NCI-H1436 treated with DMSO at 0.1 percent for 48 hours (cell line): ENCODE results near the gene ACKR3.

ENCODE experiments used
- DNase-seq: peaks from one replicate; lab custom pipeline; 2025; lab: John Stamatoyannopoulos, UW

ACKR3 gene

DNA sequence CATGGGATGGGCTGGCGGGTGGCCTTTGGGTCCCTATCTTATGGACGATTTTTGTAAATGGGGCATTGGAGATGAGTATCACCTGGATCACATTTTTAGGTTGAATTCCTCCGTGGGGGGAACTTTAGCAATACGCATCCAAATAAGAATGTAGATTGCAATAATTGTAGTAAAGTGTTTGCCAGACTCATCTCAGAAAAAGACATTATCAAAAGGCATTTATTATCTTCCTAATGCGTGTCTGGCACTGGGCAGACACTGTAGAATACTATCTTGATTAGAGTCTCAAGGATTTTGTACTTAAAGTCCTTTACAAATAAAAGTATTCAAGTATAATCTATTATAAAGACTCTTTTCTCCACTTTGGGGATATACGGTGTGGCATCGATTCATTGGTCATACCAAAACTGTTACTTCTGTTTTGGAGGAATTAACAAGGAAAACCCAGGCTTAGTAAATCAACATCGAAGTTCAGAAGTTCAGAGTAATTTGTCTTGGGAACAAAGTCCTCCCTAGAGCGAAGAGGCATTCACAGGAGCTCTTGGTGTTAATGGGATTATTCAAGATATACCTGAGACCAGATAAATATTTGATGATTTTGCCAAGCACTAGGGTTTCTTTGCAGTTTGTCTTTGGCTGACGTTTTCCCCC, 578 bp upstream of the ACKR3 start:
- DNase-seq, result no peak

- no peak for DNase-seq
Observed at GRCh38 chr2:236570081-236570868, 650 bp downstream of the ACKR3 start.

DNA sequence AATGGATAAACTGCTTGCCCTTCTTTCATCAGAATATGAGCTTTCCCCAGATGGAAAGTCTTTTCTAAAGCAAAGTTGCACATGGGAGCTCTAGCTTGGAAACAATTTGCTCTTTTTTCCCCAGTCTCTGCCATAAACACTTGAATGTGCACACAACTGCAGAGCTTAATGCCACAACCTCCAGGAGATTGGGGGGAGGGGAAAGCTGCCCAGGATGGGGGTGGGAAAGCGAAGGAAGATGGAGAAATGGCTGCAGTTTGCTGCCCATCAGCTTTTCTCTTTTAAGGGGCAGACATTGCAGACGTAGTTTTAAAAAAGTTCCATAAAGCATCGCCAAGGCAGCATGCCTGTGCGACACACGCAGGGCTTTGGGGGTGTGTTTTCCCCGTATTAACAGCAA, 1.5 kb downstream of the ACKR3 start:
- no peak for DNase-seq

DNA sequence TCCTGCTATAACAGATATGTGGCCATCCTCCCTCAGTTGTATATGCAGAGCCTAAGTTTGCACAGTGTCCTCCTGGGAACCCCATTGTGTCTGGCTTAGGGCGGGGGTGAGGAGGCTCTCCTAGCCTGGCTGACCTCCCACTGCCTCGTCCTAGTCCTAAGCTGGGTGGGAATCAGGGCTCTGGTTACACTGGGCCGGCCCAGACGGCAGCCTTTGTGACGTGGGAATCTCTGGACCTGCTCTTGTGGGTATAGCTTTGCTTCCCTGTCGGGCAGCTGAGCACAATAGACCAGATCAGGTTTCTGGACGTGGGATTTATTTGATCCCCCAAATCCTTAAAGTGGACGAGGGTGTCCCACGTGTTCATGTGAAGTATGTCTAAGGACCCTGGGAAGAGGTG, 2.9 kb downstream of the ACKR3 start:
- DNase-seq, result no peak

DNA sequence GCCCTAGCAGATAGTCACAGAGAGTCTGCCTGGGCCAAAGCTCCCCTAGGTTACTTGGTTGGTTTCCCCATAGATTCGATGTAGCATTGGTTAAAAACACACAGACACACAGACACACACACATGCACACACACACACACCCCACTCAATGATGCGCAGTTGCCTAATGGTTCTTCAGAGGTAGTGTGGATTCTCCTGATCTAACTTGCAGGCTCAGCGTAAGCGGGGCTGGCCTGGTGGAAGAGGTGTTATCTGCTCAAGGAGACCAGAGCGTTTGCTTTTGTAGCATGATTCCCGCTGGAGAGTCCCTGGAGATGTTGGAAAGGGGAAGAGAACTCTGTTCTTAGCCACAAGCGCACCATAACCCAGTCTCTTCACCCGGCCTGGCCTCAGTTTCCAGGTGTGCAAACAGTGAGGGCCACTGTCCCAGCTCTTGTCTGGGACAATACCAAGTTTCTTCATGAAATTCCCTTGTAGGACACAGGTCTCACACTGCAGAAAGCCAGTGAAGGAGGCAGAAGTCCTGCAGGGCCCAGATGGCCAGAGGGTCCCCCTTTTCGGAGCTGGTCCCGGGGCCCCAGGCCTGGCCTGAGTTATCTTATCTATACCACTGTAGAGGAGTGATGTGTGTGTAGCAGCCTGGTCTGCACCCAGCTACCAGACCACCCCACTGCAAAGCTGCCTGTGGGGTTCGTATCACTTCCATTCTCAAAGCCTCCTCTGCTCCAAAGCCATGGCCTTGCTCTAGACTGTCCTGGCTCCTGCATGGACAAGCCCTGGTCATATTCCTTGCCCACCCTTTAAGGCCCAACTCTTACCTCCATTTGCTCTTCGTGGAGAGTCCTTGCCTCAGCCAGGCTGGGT, 3.7 kb downstream of the ACKR3 start:
- no peak for DNase-seq

DNA sequence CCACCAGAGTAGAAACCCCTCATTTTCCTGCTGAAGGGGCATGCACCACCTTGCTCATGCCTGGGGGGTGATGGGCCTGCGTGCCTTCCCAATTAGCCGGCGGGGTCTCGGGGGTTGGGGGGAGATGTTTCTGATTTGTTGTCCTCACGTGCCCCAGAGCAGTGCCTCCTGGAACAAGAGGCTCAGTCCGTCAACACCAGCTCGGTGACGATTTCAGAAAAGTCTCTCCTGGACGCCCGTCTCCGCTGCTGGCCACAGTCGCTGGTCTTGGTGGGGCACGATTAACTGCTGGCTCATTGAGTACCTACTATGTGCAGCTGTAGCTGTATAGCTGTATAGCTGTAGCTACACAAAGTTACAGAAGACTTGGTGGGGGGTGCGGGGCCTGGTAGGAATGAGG, 4.4 kb downstream of the ACKR3 start:
- no peak for DNase-seq

DNA sequence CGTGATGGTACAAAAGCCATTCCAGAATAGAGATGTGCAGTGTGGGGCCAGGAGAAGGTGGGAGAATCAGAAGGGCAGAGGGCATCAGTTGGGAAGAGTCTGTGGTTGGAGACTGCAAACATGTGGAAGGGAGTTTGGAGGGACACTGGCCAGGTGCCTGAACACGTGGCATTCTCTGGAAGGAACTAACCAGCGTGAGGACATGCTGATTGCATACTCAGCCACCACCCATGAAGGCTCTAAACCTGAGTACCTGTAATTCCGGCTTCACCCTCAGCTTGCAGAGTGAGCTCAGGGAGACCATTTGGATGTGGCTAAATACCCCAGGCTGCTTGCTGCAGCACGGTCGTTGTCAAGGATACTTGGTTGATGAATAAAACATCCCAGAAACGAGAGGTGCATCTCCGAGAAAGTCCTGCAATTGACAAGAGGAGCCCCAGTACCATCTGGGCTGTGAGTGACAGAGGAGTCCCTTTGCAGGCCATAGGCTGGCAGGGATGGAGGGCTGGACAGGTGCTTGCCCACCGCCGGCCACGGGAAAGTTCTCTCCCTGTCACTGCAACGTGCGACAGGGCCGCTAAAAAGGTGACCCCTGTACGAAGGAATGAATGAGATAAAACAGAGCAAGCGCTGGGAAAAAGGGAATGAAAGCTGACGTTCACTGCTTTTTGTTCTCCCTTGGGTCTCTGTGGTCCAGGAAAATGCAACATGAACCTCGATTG, 5.0 kb downstream of the ACKR3 start:
- DNase-seq, result no peak

GRCh38 chr2:236575510-236575909, 5.9 kb downstream of the ACKR3 start:
- DNase-seq, result no peak

- DNase-seq, result no peak
Observed at GRCh38 chr2:236576087-236576486, 6.5 kb downstream of the ACKR3 start.

- DNase-seq, result no peak
Observed at GRCh38 chr2:236576953-236577352, 7.3 kb downstream of the ACKR3 start.

DNA sequence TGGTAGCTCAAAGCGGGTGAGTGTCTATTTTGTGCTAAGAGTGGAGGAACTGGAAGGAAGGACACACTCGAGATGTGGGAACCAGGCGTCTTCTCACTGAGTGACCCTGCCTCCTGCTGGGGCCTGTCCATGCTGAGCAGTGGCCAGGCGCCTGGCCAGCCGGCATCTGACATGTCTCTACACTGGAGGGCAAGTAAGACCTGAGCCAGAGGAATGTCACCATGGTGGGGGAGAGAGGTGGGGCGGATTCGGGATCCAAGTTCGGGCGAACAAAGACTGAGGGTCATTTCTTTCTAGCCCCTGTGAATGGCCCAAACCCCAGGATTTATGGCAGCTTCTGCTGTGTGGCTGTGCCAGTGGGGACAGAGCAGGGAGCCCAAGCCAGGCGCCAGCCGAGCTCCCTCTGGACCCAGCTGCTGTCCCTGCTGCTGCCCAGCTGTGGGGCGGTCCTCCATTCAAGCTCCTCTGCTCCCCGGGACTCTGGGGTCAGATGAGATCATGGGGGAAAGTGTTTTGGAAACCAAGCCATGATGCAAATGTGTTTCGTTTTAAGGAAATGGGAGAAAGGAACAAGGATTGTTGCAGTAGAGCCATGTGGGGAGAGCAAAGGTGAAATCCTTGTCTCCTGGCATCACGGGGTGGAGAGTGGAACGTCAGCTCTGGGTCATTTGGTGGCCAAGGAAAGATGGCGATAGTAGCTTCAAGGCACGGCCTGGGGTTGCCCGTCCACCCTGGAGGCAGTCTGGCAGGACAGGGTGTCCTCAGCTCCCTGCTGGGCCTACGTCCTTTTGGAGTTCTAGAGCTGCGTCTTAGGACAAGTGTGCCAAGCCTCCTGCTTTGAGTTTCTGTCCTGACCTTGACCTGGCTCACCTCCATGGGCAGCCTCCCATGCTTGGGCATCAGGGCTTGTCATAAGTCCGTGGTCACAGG, 8.1 kb downstream of the ACKR3 start:
- no peak for DNase-seq

GRCh38 chr2:236578411-236578846, 8.8 kb downstream of the ACKR3 start:
- no peak for DNase-seq

DNA sequence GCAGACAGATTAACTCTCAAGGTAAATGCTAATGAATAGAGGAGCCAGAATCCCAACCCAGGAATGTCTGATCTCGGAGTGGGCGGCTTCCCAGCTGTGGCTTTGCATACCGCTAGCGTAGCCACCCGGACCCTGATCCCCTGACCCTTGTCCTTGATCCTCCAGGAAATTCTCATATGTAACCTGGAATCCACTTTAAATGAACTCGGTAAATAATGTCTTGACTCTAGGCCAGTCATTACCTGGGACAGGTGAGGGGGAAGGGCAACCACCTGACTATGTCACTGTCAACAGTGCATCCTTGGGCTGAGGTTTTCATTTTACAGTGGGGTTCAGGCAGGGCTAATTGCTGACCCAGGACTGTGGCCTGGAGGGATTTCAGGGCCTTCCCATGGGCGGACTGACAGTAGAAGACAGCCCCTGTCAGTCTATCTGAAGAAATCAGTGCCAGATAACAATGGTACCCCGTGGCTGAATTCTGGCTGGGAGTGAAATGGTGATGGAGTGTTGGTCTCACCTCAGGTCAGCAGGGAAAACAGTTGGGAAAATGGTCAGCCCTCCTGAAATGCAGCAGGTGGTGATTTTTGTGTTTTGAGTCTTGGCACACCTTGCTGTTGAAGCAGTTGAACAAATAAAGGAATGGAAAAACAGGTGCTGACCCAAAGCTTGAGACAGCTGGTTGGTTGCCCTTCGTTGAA, 9.6 kb downstream of the ACKR3 start:
- no peak for DNase-seq

GRCh38 chr2:236579746-236580315, 10.2 kb downstream of the ACKR3 start:
- DNase-seq, result no peak

DNA sequence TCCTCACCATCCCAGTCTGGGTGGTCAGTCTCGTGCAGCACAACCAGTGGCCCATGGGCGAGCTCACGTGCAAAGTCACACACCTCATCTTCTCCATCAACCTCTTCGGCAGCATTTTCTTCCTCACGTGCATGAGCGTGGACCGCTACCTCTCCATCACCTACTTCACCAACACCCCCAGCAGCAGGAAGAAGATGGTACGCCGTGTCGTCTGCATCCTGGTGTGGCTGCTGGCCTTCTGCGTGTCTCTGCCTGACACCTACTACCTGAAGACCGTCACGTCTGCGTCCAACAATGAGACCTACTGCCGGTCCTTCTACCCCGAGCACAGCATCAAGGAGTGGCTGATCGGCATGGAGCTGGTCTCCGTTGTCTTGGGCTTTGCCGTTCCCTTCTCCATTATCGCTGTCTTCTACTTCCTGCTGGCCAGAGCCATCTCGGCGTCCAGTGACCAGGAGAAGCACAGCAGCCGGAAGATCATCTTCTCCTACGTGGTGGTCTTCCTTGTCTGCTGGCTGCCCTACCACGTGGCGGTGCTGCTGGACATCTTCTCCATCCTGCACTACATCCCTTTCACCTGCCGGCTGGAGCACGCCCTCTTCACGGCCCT, 11.2 kb downstream of the ACKR3 start:
- DNase-seq, result no peak

DNA sequence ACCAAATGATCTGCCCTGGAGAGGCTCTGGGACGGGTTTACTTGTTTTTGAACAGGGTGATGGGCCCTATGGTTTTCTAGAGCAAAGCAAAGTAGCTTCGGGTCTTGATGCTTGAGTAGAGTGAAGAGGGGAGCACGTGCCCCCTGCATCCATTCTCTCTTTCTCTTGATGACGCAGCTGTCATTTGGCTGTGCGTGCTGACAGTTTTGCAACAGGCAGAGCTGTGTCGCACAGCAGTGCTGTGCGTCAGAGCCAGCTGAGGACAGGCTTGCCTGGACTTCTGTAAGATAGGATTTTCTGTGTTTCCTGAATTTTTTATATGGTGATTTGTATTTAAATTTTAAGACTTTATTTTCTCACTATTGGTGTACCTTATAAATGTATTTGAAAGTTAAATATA, 11.9 kb downstream of the ACKR3 start:
- no peak for DNase-seq

- DNase-seq, result no peak
Observed at GRCh38 chr2:236582968-236583367, 13.3 kb downstream of the ACKR3 start.

DNA sequence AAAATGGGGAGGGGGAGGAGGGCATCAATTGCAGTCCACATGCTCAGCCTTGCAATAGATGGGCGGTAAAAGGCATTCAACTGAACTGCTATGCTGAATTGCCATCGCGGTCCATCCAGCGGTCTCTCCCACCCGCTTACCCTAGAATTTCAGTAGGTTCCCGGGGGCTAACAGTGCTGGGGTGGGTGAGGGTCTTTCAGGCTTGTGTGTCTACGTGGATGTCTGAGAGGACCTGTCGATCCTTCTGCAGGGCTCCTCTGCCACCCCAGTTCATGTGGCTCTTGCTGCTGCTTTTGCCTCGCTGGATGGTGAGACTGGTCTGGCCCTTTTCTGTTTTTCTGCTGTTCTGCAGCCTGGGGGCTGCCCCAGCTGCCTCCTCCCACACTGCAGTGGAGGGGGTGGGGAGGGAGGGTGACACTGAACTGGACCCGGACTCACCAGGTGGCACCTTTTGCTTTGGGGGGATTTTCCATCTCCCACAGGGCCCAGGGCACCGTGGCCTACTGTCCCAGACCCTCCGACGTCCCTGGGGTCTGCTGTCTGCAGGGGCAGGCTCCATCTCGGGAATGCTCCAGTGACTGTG, 14.1 kb downstream of the ACKR3 start:
- no peak for DNase-seq
